Liver (tissue), 3 donors: ENCODE results near the gene SPRR1A.

Experiments
- CTCF ChIP-seq: fragments of 150-350 bp; IDR thresholded peaks from 2 replicates; pipeline ENCODE4 v1.5.1; 2017; ENCODE audit warnings: improper control_type of control experiment, low read depth, low read length; ENCODE audit not compliant: missing input control
- EGR1 ChIP-seq, 2 donors: IDR thresholded peaks; 2 replicates each; pipeline ENCODE4 v1.6.1; 2016 to 2018; ENCODE audit warnings: antibody characterized with exemption in 2 of 2, low read depth in 2 of 2
- HNF4G ChIP-seq: IDR thresholded peaks from 2 replicates; pipeline ENCODE4 v1.6.1; 2016; ENCODE audit warnings: antibody characterized with exemption
- JUND ChIP-seq, 2 donors: IDR thresholded peaks; 2 replicates each; pipeline ENCODE4 v1.6.1; 2016; ENCODE audit warnings: antibody characterized with exemption in 2 of 2
- RAD21 ChIP-seq, 2 donors: IDR thresholded peaks; 2 replicates each; pipeline ENCODE4 v1.6.1; 2016; ENCODE audit warnings: antibody characterized with exemption in 2 of 2, mild to moderate bottlenecking in 2 of 2
- REST ChIP-seq: IDR thresholded peaks from 2 replicates; pipeline ENCODE4 v1.6.1; 2016; ENCODE audit warnings: antibody characterized with exemption, mild to moderate bottlenecking
- RXRA ChIP-seq, 2 donors: IDR thresholded peaks; 2 replicates each; pipeline ENCODE4 v1.6.1; 2017 to 2018; ENCODE audit warnings: antibody characterized with exemption in 2 of 2, mild to moderate bottlenecking in 1 of 2
- SP1 ChIP-seq: IDR thresholded peaks from 2 replicates; pipeline ENCODE4 v1.6.1; 2018; ENCODE audit warnings: antibody characterized with exemption, mild to moderate bottlenecking
- TAF1 ChIP-seq: conservative IDR thresholded peaks from 2 replicates; pipeline ENCODE4 v1.6.1; 2016; ENCODE audit warnings: antibody characterized with exemption, mild to moderate bottlenecking
- YY1 ChIP-seq: IDR thresholded peaks from 2 replicates; pipeline ENCODE4 v1.6.1; 2016; ENCODE audit warnings: antibody characterized with exemption, mild to moderate bottlenecking
- ZBTB33 ChIP-seq: IDR thresholded peaks from 2 replicates; pipeline ENCODE4 v1.6.1; 2016; ENCODE audit warnings: antibody characterized with exemption
- donor health status: healthy.
- donor health status: healthy.

- no peak for TF ChIP-seq CTCF
- TF ChIP-seq JUND (IDR thresholded peaks at IDR 0.05), result no peak
- TF ChIP-seq EGR1 (IDR thresholded peaks at IDR 0.05; ENCODE audit: low read depth in 2 of 2), result no peak
- no peak for TF ChIP-seq RAD21 (IDR thresholded peaks at IDR 0.05)
- TF ChIP-seq ZBTB33, result no peak
- no peak for TF ChIP-seq TAF1
- no peak for TF ChIP-seq HNF4G
- TF ChIP-seq REST, result no peak
- no peak for TF ChIP-seq SP1
- TF ChIP-seq YY1, result no peak
- no peak for TF ChIP-seq RXRA (IDR thresholded peaks at IDR 0.05)
Observed at GRCh38 chr1:153032073-153032472, 48.2 kb downstream of the SPRR1A start.
